ENCODE data around the gene TRPM3. TPM values are rescaled to one million over a fixed set of nuclear protein-coding genes. Genes with fewer than 3 reads are reported as not detected.

The TRPM3 gene
- total RNA-seq, 2 experiments from 2014 or later, result not detected

DNA sequence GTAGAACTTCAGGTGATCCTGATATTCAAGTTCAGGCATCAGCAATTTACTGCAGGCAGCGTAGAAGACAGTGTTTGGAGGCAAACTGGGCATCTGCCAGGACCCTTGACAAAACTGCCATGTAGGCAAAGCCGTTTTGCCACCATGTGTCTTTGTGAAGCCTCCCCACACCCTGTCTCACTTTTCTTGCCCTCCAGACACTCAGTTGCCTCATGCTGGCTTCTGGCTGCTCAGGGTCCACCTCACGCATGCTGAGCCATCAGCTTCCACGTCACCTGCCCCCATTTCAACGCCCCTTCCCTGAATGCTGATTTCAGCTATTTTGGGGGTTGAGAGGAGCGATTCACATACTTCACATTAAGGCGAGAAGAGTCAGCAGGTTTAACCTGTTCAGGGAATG is 541.7 kb downstream of the TRPM3 start:
- Histone ChIP-seq H3K36me3 (ENCODE audit: insufficient read depth, low read length) (no peaks in the 10 kb centered on the region), H3K27me3 (ENCODE audit: control insufficient read depth in 1 of 2, insufficient read depth in 2 of 2, low read length in 2 of 2) (no peaks in the 10 kb centered on the region), H3K4me3 (ENCODE audit: low read length) (no peak overlapping the region), H3K4me1 (ENCODE audit: insufficient read depth, low read length) (no peaks in the 10 kb centered on the region), H3K27ac (ENCODE audit: low read depth in 1 of 2, low read length in 2 of 2) (no peak overlapping the region), H3K9me3 (ENCODE audit: control insufficient read depth in 1 of 2, insufficient read depth in 1 of 2, low read length in 2 of 2) (no peaks in the 10 kb centered on the region)
- intact Hi-C loops (cut with DNase I, micrococcal nuclease), result no loop called here
- Mint-ChIP-seq H3K4me1 (ENCODE audit: low read depth) (no peaks in the 10 kb centered on the region), H3K4me3 (no peak overlapping the region), H3K27me3 (no peaks in the 10 kb centered on the region), H3K9me3 (no peaks in the 10 kb centered on the region), H3K36me3 (ENCODE audit: low read depth) (no peaks in the 10 kb centered on the region), H3K27ac (no peak overlapping the region)
- TF ChIP-seq CTCF (IDR thresholded peaks at IDR 0.05), result no peak
- no peak for DNase-seq
- CTCF ChIA-PET, result no interaction called here
- POLR2A ChIA-PET, result no interaction called here
- ATAC-seq (ENCODE audit: poor library complexity), result no peak

DNA sequence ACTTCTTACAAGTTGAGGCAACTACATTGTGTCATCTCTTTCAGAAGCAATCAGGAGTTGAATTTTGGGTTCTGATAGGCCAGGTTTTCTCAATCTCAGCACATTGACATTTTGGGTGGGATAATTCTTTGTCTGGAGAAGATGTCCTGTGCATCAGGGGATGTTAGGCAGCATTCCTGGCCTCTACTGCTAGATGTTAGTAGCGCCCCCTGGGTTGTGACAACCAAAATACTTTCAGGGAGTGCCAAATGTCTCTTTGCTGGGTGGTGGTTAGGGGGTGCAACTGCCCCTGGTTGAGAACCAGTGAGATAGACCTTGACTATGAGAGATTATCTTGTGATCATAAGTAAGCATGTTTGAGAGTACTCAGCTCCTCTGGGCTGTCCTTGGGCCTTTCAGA is 542.7 kb downstream of the TRPM3 start:
- Histone ChIP-seq H3K36me3 (ENCODE audit: insufficient read depth, low read length) (no peaks in the 10 kb centered on the region), H3K9me3 (ENCODE audit: control insufficient read depth in 1 of 2, insufficient read depth in 1 of 2, low read length in 2 of 2) (no peaks in the 10 kb centered on the region), H3K4me3 (ENCODE audit: low read length) (no peak overlapping the region), H3K27me3 (ENCODE audit: control insufficient read depth in 1 of 2, insufficient read depth in 2 of 2, low read length in 2 of 2) (no peaks in the 10 kb centered on the region), H3K27ac (ENCODE audit: low read depth in 1 of 2, low read length in 2 of 2) (no peak overlapping the region), H3K4me1 (ENCODE audit: insufficient read depth, low read length) (no peaks in the 10 kb centered on the region)
- Mint-ChIP-seq H3K9me3 (no peaks in the 10 kb centered on the region), H3K27me3 (no peaks in the 10 kb centered on the region), H3K27ac (no peak overlapping the region), H3K4me1 (ENCODE audit: low read depth) (no peaks in the 10 kb centered on the region), H3K36me3 (ENCODE audit: low read depth) (no peaks in the 10 kb centered on the region), H3K4me3 (no peak overlapping the region)
- ChIA-PET POLR2A (no interaction called here), CTCF (no interaction called here)
- DNase-seq (peak in 4 of 14 experiments; percentile 11 to 36 (median 24)), ATAC-seq (ENCODE audit: poor library complexity) (no peak)
- no peak for TF ChIP-seq CTCF (IDR thresholded peaks at IDR 0.05)
- intact Hi-C loops (cut with DNase I, micrococcal nuclease), result no loop called here

DNA sequence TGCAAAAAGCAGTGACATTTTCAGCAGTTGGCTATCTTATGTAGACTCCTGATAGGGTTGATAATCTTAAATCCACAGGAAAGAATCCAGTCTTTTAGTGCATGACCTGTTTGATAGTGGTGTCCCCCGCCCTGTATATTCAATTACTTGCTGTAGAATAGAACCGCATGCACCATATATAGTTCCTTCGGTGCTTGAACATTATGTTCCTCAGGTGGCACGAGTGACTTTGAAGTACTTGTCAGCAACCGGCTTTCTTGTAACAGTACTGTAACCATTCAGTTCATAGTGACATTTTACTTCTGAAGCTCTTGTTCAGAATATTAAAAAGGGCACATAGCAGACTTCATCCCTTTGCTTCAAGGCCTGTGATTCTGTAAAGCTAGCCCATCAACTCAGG is 543.8 kb downstream of the TRPM3 start:
- TF ChIP-seq CTCF (IDR thresholded peaks at IDR 0.05), result no peak
- POLR2A ChIA-PET, result no interaction called here
- H3K27me3 ChIP-seq (ENCODE audit: control insufficient read depth in 1 of 2, insufficient read depth in 2 of 2, low read length in 2 of 2), result no peaks in the 10 kb centered on the region
- DNase-seq (no peak), ATAC-seq (ENCODE audit: poor library complexity) (no peak)
- H3K9me3 ChIP-seq (ENCODE audit: control insufficient read depth in 1 of 2, insufficient read depth in 1 of 2, low read length in 2 of 2), result no peaks in the 10 kb centered on the region
- Mint-ChIP-seq H3K27me3 (no peaks in the 10 kb centered on the region), H3K27ac (no peak overlapping the region), H3K4me1 (ENCODE audit: low read depth) (no peaks in the 10 kb centered on the region), H3K9me3 (no peaks in the 10 kb centered on the region), H3K36me3 (ENCODE audit: low read depth) (no peaks in the 10 kb centered on the region), H3K4me3 (no peak overlapping the region)
- intact Hi-C loops (cut with DNase I, micrococcal nuclease), result no loop called here
- H3K36me3 ChIP-seq (ENCODE audit: insufficient read depth, low read length), result no peaks in the 10 kb centered on the region
- CTCF ChIA-PET, result no interaction called here
- H3K4me1 ChIP-seq (ENCODE audit: insufficient read depth, low read length), result no peaks in the 10 kb centered on the region
- no peak overlapping the region for H3K4me3 ChIP-seq (ENCODE audit: low read length)
- no peak overlapping the region for H3K27ac ChIP-seq (ENCODE audit: low read depth in 1 of 2, low read length in 2 of 2)

All from CD4-positive, alpha-beta T cell (primary cell).